ENCODE data around the gene OR9A2.

GRCh38 chr7:143023047-143023446 lies 3.9 kb downstream of the OR9A2 start:
- TF ChIP-seq CTCF (IDR thresholded peaks at IDR 0.05) (no peak), POLR2A (IDR thresholded peaks at IDR 0.05; ENCODE audit: low read depth) (no peak), EP300 (IDR thresholded peaks at IDR 0.05) (no peak)

Measured in esophagus muscularis mucosa (tissue), 4 donors.